ENCODE data around the gene TMEM127.

Gene TMEM127

GRCh38 chr2:96198921-96199320 lies 66.9 kb downstream of the TMEM127 start:
- TF ChIP-seq CTCF (IDR thresholded peaks at IDR 0.05; ENCODE audit: low read depth, low read length, missing control alignments), result no peak
- no peak for DNase-seq (ENCODE audit: extremely low read depth, low read depth)
- no peak overlapping the region for H3K4me3 ChIP-seq (replicated peaks; ENCODE audit: low read depth, low read length)

All from HFF-Myc (cell line).